H9 (cell line): ENCODE results near the gene MAPKAPK2. TPM values are rescaled to one million over a fixed set of nuclear protein-coding genes. Genes with fewer than 3 reads are reported as not detected.

Experiments
- DNase-seq: peaks from one replicate; pipeline ENCODE4 v3.0.0-alpha.2; 2017
- H2AFZ ChIP-seq: one replicate; pipeline ENCODE4 v1.6.1; 2013; ENCODE audit warnings: mild to moderate bottlenecking, low read length, control low read depth, moderate library complexity
- H2AK5ac ChIP-seq: 2 replicates; pipeline ENCODE4 v1.6.1; 2013; ENCODE audit warnings: low read length, control low read depth, mixed read lengths; ENCODE audit not compliant: insufficient read length
- H2BK120ac ChIP-seq: one replicate; pipeline ENCODE4 v1.6.1; 2013; ENCODE audit warnings: low read depth, mild to moderate bottlenecking, low read length, control low read depth, inconsistent platforms; ENCODE audit not compliant: poor library complexity, severe bottlenecking
- H2BK12ac ChIP-seq: 2 replicates; pipeline ENCODE4 v1.6.1; 2013; ENCODE audit warnings: low read length, control low read depth, mixed read lengths, low read depth; ENCODE audit not compliant: insufficient read length
- H2BK15ac ChIP-seq: 2 replicates; pipeline ENCODE4 v1.6.1; 2013; ENCODE audit warnings: low read depth, low read length, control low read depth
- H2BK20ac ChIP-seq: one replicate; pipeline ENCODE4 v1.6.1; 2013; ENCODE audit warnings: low read depth, mild to moderate bottlenecking, low read length, control low read depth, inconsistent platforms; ENCODE audit not compliant: poor library complexity, severe bottlenecking
- H2BK5ac ChIP-seq: 2 replicates; pipeline ENCODE4 v1.6.1; 2013; ENCODE audit warnings: low read length, control low read depth, mixed read lengths; ENCODE audit not compliant: insufficient read length
- H3K14ac ChIP-seq: 2 replicates; pipeline ENCODE4 v1.6.1; 2013; ENCODE audit warnings: low read length, control low read depth; ENCODE audit not compliant: insufficient read depth
- H3K18ac ChIP-seq: 2 replicates; pipeline ENCODE4 v1.6.1; 2013; ENCODE audit warnings: low read depth, mild to moderate bottlenecking, mixed read lengths, low read length, control low read depth; ENCODE audit not compliant: insufficient read length
- H3K23ac ChIP-seq: 2 replicates; pipeline ENCODE4 v1.6.1; 2013; ENCODE audit warnings: low read length, control low read depth, mixed read lengths, low read depth; ENCODE audit not compliant: insufficient read length
- H3K23me2 ChIP-seq: 2 replicates; pipeline ENCODE4 v1.6.1; 2013; ENCODE audit warnings: low read depth, mild to moderate bottlenecking, mixed read lengths, low read length, control low read depth; ENCODE audit not compliant: insufficient read length, poor library complexity, severe bottlenecking
- H3K27ac ChIP-seq: 2 replicates; pipeline ENCODE4 v1.5.1; 2013; ENCODE audit warnings: low read length, control low read depth, mixed read lengths, low read depth; ENCODE audit not compliant: insufficient read length
- H3K27me3 ChIP-seq: 2 replicates; pipeline ENCODE4 v1.6.1; 2013; ENCODE audit warnings: low read length, control low read depth, inconsistent platforms; ENCODE audit not compliant: insufficient read depth
- H3K4ac ChIP-seq: 2 replicates; pipeline ENCODE4 v1.6.1; 2013; ENCODE audit warnings: low read depth, mild to moderate bottlenecking, control low read depth, inconsistent platforms, low read length, moderate library complexity
- H3K4me1 ChIP-seq: 2 replicates; pipeline ENCODE4 v1.6.1; 2013; ENCODE audit warnings: low read length, control low read depth, inconsistent platforms; ENCODE audit not compliant: insufficient read depth
- H3K4me2 ChIP-seq: 2 replicates; pipeline ENCODE4 v1.6.1; 2013; ENCODE audit warnings: low read length, control low read depth, mixed read lengths; ENCODE audit not compliant: insufficient read length, insufficient read depth
- H3K56ac ChIP-seq: 2 replicates; pipeline ENCODE4 v1.6.1; 2013; ENCODE audit warnings: low read depth, mild to moderate bottlenecking, mixed read lengths, low read length, control low read depth; ENCODE audit not compliant: insufficient read length
- H3K79me1 ChIP-seq: 2 replicates; pipeline ENCODE4 v1.6.1; 2013; ENCODE audit warnings: low read depth, mild to moderate bottlenecking, moderate library complexity, low read length, control low read depth, inconsistent platforms; ENCODE audit not compliant: insufficient read depth, poor library complexity, severe bottlenecking
- H3K79me2 ChIP-seq: 2 replicates; pipeline ENCODE4 v1.6.1; 2013; ENCODE audit warnings: low read length, control low read depth, inconsistent platforms; ENCODE audit not compliant: insufficient read depth
- H3K9ac ChIP-seq: 2 replicates; pipeline ENCODE4 v1.6.1; 2013; ENCODE audit warnings: low read length, control low read depth, mixed read lengths; ENCODE audit not compliant: insufficient read length; ENCODE audit errors: extremely low read depth
- H3K9me3 ChIP-seq: one replicate; pipeline ENCODE4 v1.6.1; 2013; ENCODE audit warnings: low read depth, low read length, inconsistent platforms; ENCODE audit not compliant: control insufficient read depth
- H3T11ph ChIP-seq: one replicate; pipeline ENCODE4 v1.6.1; 2013; ENCODE audit warnings: mild to moderate bottlenecking, low read length, control low read depth, inconsistent platforms
- H4K20me1 ChIP-seq: one replicate; pipeline ENCODE4 v1.6.1; 2013; ENCODE audit not compliant: control insufficient read depth, insufficient read length, insufficient read depth
- H4K5ac ChIP-seq: 2 replicates; pipeline ENCODE4 v1.6.1; 2013; ENCODE audit warnings: low read depth, mild to moderate bottlenecking, mixed read lengths, low read length, control low read depth; ENCODE audit not compliant: insufficient read length
- H4K8ac ChIP-seq: replicated peaks from 2 replicates; pipeline ENCODE4 v1.6.1; 2013; ENCODE audit warnings: low read length, control low read depth, mixed read lengths, low read depth; ENCODE audit not compliant: insufficient read length
- H4K91ac ChIP-seq: 2 replicates; pipeline ENCODE4 v1.6.1; 2013; ENCODE audit warnings: low read depth, mild to moderate bottlenecking, moderate library complexity, mixed read lengths, low read length, control low read depth; ENCODE audit not compliant: insufficient read length
- H3K27ac Mint-ChIP-seq, 3 experiments: 2 replicates in 2 of 3; 3 replicates in 1 of 3; pipeline ENCODE4 v1.8.0; 2020 to 2021; ENCODE audit warnings: mixed read lengths in 3 of 3, mild to moderate bottlenecking in 1 of 3, moderate library complexity in 1 of 3
- H3K27me3 Mint-ChIP-seq: 2 replicates; pipeline ENCODE4 v1.8.0; 2021; ENCODE audit warnings: low read depth, mild to moderate bottlenecking, moderate library complexity, mixed read lengths
- H3K36me3 Mint-ChIP-seq, 3 experiments: 2 replicates in 2 of 3; 3 replicates in 1 of 3; pipeline ENCODE4 v1.8.0; 2020 to 2021; ENCODE audit warnings: low read depth in 3 of 3, mixed read lengths in 3 of 3; ENCODE audit not compliant: insufficient read depth in 1 of 3
- H3K4me1 Mint-ChIP-seq, 2 experiments: 2 replicates each; pipeline ENCODE4 v1.8.0; 2020; ENCODE audit warnings: mixed read lengths in 2 of 2
- H3K4me3 Mint-ChIP-seq, 2 experiments: 2 replicates in 1 of 2; 3 replicates in 1 of 2; pipeline ENCODE4 v1.8.0; 2020 to 2021; ENCODE audit warnings: mild to moderate bottlenecking in 2 of 2, mixed read lengths in 2 of 2, moderate library complexity in 1 of 2
- H3K9me3 Mint-ChIP-seq, 2 experiments: 2 replicates in 1 of 2; 3 replicates in 1 of 2; pipeline ENCODE4 v1.8.0; 2020; ENCODE audit warnings: mild to moderate bottlenecking in 2 of 2, mixed read lengths in 2 of 2, moderate library complexity in 1 of 2
- WGBS: extraction: QIAGEN DNeasy Blood & Tissue Kit; methylation state at CpG from one replicate; pipeline ENCODE4 v1.1.7; 2013; ENCODE audit warnings: missing lambda C conversion rate, low lambda C conversion rate, mixed read lengths; ENCODE audit not compliant: insufficient read length; ENCODE audit errors: extremely low coverage; 5-methylcytosine and 5-hydroxymethylcytosine counted together
- total RNA-seq: library from RNA; stranded (reverse); gene quantifications from 2 replicates; pipeline ENCODE4 v1.2.1, GENCODE V29; 2021
- TF ChIP-seq, protein P1 (sequence below): fragments of 200-600 bp; sonication (generic); conservative IDR thresholded peaks from 3 replicates; pipeline ENCODE4 v1.8.0; 2021; ENCODE audit warnings: antibody characterized with exemption, mild to moderate bottlenecking

MAPKAPK2 gene
- total RNA-seq, 1 experiment from 2014 or later = 50.1 TPM

DNA sequence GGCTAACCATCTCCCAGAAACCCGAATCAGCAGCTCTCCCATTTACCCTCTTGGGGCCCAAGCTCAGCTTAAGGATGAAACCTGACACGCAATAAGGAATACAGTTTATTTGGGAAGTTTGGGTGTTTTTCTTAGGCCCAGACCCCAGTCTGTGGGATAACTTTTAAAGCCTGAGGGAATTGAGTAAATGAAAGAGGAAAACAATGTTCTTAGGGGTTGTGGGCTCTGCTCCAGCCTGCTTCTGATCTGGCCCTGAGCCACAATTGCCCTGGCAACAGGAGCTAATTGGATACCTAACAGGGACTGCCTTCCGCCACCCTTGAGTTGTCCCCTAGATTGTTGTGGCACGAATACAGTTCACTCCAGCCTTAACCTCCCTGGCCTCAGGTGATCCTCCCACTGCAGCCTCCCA lies 29.2 kb upstream of the MAPKAPK2 start:
- H3K27ac Mint-ChIP-seq = peak overlapping the region in 1 of 3 experiments; percentile 45; a peak in 1 of 7 replicates
- no peak overlapping the region; the same call in 1 of the 2 replicates for H3K14ac ChIP-seq
- H2BK15ac ChIP-seq = no peak overlapping the region
- H3K27ac ChIP-seq = no peak overlapping the region
- H3K79me2 ChIP-seq = no peaks in the 10 kb centered on the region
- H3K9me3 Mint-ChIP-seq = no peaks in the 10 kb centered on the region
- TF ChIP-seq, protein P1, sequence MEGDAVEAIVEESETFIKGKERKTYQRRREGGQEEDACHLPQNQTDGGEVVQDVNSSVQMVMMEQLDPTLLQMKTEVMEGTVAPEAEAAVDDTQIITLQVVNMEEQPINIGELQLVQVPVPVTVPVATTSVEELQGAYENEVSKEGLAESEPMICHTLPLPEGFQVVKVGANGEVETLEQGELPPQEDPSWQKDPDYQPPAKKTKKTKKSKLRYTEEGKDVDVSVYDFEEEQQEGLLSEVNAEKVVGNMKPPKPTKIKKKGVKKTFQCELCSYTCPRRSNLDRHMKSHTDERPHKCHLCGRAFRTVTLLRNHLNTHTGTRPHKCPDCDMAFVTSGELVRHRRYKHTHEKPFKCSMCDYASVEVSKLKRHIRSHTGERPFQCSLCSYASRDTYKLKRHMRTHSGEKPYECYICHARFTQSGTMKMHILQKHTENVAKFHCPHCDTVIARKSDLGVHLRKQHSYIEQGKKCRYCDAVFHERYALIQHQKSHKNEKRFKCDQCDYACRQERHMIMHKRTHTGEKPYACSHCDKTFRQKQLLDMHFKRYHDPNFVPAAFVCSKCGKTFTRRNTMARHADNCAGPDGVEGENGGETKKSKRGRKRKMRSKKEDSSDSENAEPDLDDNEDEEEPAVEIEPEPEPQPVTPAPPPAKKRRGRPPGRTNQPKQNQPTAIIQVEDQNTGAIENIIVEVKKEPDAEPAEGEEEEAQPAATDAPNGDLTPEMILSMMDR = no peak
- no peaks in the 10 kb centered on the region for H3K23me2 ChIP-seq
- H3K18ac ChIP-seq = no peak overlapping the region
- WGBS = no CpG with 5 or more reads among the region's 4 CpGs
- DNase-seq = no peak
- no peak overlapping the region for H2BK5ac ChIP-seq
- no peak overlapping the region for H2BK12ac ChIP-seq
- no peak overlapping the region for H4K5ac ChIP-seq
- no peaks in the 10 kb centered on the region for H3K9me3 ChIP-seq
- no peak overlapping the region for H2BK120ac ChIP-seq
- H4K20me1 ChIP-seq = no peaks in the 10 kb centered on the region
- H3K4me1 ChIP-seq = peaks cover 4% of the 10 kb centered on the region
- no peak overlapping the region for H2BK20ac ChIP-seq
- H2AK5ac ChIP-seq = no peak overlapping the region
- H3K4me1 Mint-ChIP-seq = peaks cover 14 to 16% of the 10 kb centered on the region in 2 experiments
- no peak overlapping the region for H3T11ph ChIP-seq
- H3K4me2 ChIP-seq = no peak overlapping the region
- H3K27me3 ChIP-seq = peaks cover 2% of the 10 kb centered on the region; the same call in 1 of the 2 replicates
- no peak overlapping the region for H2AFZ ChIP-seq
- no peaks in the 10 kb centered on the region for H3K79me1 ChIP-seq
- H3K56ac ChIP-seq = no peak overlapping the region
- no peaks in the 10 kb centered on the region; a peak in 1 of 7 replicates for H3K36me3 Mint-ChIP-seq
- peaks cover 41% of the 10 kb centered on the region for H3K27me3 Mint-ChIP-seq
- H3K4me3 Mint-ChIP-seq = no peak overlapping the region
- H3K9ac ChIP-seq = no peak overlapping the region
- H4K91ac ChIP-seq = no peak overlapping the region
- H3K23ac ChIP-seq = no peak overlapping the region
- no peak overlapping the region for H4K8ac ChIP-seq
- no peak overlapping the region for H3K4ac ChIP-seq
